Calu3 (cell line): ENCODE data around the gene WNT4. TPM values are rescaled to one million over a fixed set of nuclear protein-coding genes. Genes with fewer than 3 reads are reported as not detected.

Source experiments
- BruUV-seq: library from RNA; stranded (reverse); fragments of 400-500 nt; replicated peaks from 2 replicates; lab custom pipeline; 2021; lab: Mats Ljungman, UMichigan
- CTCF ChIA-PET: fragments of 300-600 bp; sonication (Branson Sonifier 250); formaldehyde crosslinking; loops from one replicate; lab custom pipeline; 2022; ENCODE audit warnings: antibody characterized with exemption; lab: Charles Lee
- DNase-seq: peaks from one replicate; pipeline ENCODE4 v3.0.0; 2022
- H3K27ac Mint-ChIP-seq: one replicate; pipeline ENCODE4 v1.8.0; 2022; ENCODE audit warnings: mixed read lengths; ENCODE audit not compliant: unreplicated experiment
- H3K27me3 Mint-ChIP-seq: one replicate; pipeline ENCODE4 v1.8.0; 2022; ENCODE audit warnings: mixed read lengths; ENCODE audit not compliant: unreplicated experiment
- H3K36me3 Mint-ChIP-seq: one replicate; pipeline ENCODE4 v1.8.0; 2022; ENCODE audit warnings: mild to moderate bottlenecking, moderate library complexity, mixed read lengths; ENCODE audit not compliant: insufficient read depth, unreplicated experiment
- H3K4me1 Mint-ChIP-seq: one replicate; pipeline ENCODE4 v1.8.0; 2022; ENCODE audit warnings: mild to moderate bottlenecking, low read depth, mixed read lengths; ENCODE audit not compliant: unreplicated experiment
- H3K4me3 Mint-ChIP-seq: one replicate; pipeline ENCODE4 v1.8.0; 2022; ENCODE audit warnings: mild to moderate bottlenecking, low read depth, moderate library complexity, mixed read lengths; ENCODE audit not compliant: unreplicated experiment
- H3K9me3 Mint-ChIP-seq: one replicate; pipeline ENCODE4 v1.8.0; 2022; ENCODE audit warnings: low read depth, mixed read lengths; ENCODE audit not compliant: unreplicated experiment
- CTCF ChIP-seq: fragments of 200-600 bp; IDR thresholded peaks from one replicate; pipeline ENCODE4 v1.8.0; 2022; ENCODE audit warnings: antibody characterized with exemption; ENCODE audit not compliant: unreplicated experiment
- intact Hi-C: fragments of 100-400 bp; cut with micrococcal nuclease; formaldehyde crosslinking; loops from one replicate; pipeline ENCODE4 v1.10.0; 2022; ENCODE audit not compliant: unreplicated experiment
- total RNA-seq: library from RNA; stranded (reverse); gene quantifications from 2 replicates; pipeline ENCODE4 v1.2.3, GENCODE V29; 2022

The WNT4 gene
- total RNA-seq, 1 experiment from 2014 or later, result 1.9 TPM

- no peak overlapping the region for H3K27ac Mint-ChIP-seq
These were observed 33.4 kb upstream of the WNT4 start for GRCh38 chr1:22176258-22176657.

GRCh38 chr1:22174446-22175220 lies 31.7 kb upstream of the WNT4 start:
- no peak overlapping the region for H3K27ac Mint-ChIP-seq
- H3K4me1 Mint-ChIP-seq, result no peaks in the 10 kb centered on the region
- DNase-seq, result no peak
- no peak overlapping the region for H3K4me3 Mint-ChIP-seq
- H3K9me3 Mint-ChIP-seq, result no peaks in the 10 kb centered on the region
- no TSS peak for BruUV-seq
- intact Hi-C loops, result no loop called here
- CTCF ChIA-PET, result no interaction called here
- TF ChIP-seq CTCF, result no peak
- no peaks in the 10 kb centered on the region for H3K27me3 Mint-ChIP-seq
- H3K36me3 Mint-ChIP-seq, result no peaks in the 10 kb centered on the region

More at GRCh38 chr1:22176258-22176657, 33.4 kb upstream of the WNT4 start:
- no peak for DNase-seq
- peaks cover under 1% of the 10 kb centered on the region for H3K27me3 Mint-ChIP-seq
- H3K4me3 Mint-ChIP-seq, result no peak overlapping the region
- no peak for TF ChIP-seq CTCF
- no TSS peak for BruUV-seq
- H3K36me3 Mint-ChIP-seq, result no peaks in the 10 kb centered on the region
- no peaks in the 10 kb centered on the region for H3K9me3 Mint-ChIP-seq
- CTCF ChIA-PET, result no interaction called here
- intact Hi-C loops, result no loop called here
- H3K4me1 Mint-ChIP-seq, result no peaks in the 10 kb centered on the region

DNA sequence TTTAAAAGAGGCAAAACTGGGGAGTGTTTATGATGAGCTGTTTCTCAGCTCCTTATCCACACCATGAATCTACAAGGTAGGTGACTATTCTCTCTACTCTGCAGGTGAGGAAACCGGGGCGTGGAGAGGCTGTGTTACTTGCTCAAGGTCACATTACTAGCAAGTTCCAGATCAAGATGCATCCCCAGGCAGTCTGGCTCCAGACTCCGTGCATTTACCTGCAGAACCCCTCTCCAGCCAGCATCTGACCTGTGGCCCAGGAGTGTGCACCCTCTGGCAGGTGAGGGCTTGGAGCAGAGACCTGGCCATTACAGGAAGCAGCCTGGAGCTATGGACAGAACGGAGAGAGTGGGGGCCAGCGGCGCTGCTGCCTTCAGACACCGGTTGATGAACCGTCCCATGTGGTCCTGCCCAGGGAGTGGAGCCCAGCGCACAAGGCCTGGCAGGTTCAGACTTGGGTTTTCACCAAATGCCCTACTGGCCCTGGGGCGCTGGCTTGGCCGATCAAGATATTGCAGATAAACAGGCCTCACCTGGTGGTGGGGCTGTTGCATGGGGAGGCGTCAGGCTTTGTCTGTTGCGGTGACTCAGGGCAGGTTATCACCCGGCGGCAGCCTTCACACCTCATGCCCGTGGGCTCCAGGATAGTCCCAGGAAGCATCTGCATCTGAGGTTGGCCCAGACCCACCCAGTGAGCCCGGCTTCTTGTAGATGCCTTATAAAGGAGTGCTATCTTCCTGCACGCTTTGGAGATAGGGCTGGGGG lies 29.2 kb upstream of the WNT4 start:
- no peak for DNase-seq
- TF ChIP-seq CTCF, result no peak

GRCh38 chr1:22169816-22170215 lies 26.9 kb upstream of the WNT4 start:
- intact Hi-C loops, result no loop called here
- CTCF ChIA-PET, result no interaction called here
- DNase-seq, result no peak
- Mint-ChIP-seq H3K9me3 (no peaks in the 10 kb centered on the region), H3K36me3 (no peaks in the 10 kb centered on the region), H3K4me1 (no peaks in the 10 kb centered on the region), H3K27ac (no peak overlapping the region), H3K27me3 (no peaks in the 10 kb centered on the region), H3K4me3 (no peak overlapping the region)
- TF ChIP-seq CTCF, result no peak
- BruUV-seq, result no TSS peak

More for the DNA sequence above, 29.2 kb upstream of the WNT4 start:
- CTCF ChIA-PET, result interaction anchor here (0.6 kb wide), 1 partner anchor 25 kb away, joined by 3 read pairs; no protein-coding TSS in a partner anchor
- intact Hi-C loops, result no loop called here
- H3K36me3 Mint-ChIP-seq, result no peaks in the 10 kb centered on the region
- BruUV-seq, result no TSS peak
- no peaks in the 10 kb centered on the region for H3K4me1 Mint-ChIP-seq
- no peak overlapping the region for H3K4me3 Mint-ChIP-seq
- no peak overlapping the region for H3K27ac Mint-ChIP-seq
- H3K9me3 Mint-ChIP-seq, result no peaks in the 10 kb centered on the region
- H3K27me3 Mint-ChIP-seq, result no peaks in the 10 kb centered on the region
